ENCODE measurements around the gene NPY2R.

NPY2R gene

GRCh38 chr4:155248002-155248896, 39.8 kb downstream of the NPY2R start:
- H3K4me3 ChIP-seq (ENCODE audit: low read depth, low read length), result no peak overlapping the region

DNA sequence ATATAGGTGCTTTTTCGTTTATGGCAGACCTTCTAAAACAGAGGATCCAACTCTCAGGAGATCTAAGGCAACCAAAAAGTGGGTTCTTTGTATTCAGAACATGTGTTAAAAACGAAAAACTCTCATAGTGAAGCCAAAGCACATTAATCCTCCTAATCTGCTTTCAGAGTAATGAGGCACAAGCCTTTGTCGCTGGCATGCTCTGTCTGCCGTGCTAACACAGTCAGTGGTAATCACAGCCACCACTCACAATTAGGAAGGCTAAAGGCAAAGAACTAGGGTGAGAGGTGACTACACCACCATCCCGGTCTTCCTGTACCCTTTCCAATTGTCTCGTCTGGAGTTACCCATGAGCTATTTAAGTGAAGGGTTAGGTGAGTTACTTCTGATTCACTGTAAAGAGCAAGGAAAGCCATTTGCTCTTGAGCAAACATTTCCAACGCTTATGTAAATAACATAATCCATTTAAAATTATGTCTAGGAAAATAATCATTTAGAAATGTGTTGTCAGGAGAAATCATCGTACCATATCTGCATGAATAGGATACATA, 40.7 kb downstream of the NPY2R start:
- H3K4me3 ChIP-seq (ENCODE audit: low read depth, low read length), result no peak overlapping the region

GRCh38 chr4:155252327-155252726, 43.9 kb downstream of the NPY2R start:
- no peak overlapping the region for H3K4me3 ChIP-seq (ENCODE audit: low read depth, low read length)

DNA sequence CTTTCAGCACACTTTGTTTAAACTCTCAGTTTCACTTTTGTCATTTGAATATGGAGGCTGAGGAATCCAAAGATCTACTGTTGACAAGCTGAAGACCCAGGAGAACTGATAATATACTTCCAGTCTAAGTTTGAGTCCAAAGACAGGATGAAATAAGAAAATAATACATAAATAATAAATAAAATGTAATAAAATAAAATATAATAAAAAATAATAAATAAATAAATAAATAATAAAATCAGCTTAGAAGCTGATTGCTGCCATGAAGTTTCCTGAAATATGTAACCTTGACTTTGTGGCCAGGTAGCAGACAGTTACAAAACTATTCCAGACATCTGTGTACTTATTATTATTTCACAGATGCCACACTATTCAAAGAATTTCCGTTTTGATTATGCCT, 55.0 kb downstream of the NPY2R start:
- H3K4me3 ChIP-seq (ENCODE audit: low read depth, low read length), result no peak overlapping the region

DNA sequence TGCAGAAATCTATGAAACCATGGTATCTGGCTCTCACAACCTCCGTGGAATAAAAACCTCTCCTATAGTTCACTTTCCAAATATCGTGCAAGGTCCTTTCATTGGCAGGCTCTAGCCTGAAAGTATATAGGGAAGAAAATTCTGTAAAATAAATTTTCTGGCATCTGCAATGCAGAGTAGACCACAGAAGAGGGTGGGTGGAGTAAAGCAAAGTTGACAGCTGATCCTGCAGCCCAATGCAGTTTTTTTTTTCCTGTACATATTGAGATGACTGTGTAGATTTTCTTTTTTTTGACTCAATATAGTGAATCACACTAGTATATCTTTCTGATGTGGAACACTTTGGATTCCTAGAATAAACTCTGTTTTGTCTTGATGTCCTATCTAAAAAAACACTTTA, 56.7 kb downstream of the NPY2R start:
- no peak overlapping the region for H3K4me3 ChIP-seq (ENCODE audit: low read depth, low read length)
